NCI-H1417 (cell line): ENCODE results near the gene TRIM22.

Experiments used
- DNase-seq, 3 experiments: peaks; one replicate each; lab custom pipeline; 2025; lab: John Stamatoyannopoulos, UW

TRIM22 gene

DNA sequence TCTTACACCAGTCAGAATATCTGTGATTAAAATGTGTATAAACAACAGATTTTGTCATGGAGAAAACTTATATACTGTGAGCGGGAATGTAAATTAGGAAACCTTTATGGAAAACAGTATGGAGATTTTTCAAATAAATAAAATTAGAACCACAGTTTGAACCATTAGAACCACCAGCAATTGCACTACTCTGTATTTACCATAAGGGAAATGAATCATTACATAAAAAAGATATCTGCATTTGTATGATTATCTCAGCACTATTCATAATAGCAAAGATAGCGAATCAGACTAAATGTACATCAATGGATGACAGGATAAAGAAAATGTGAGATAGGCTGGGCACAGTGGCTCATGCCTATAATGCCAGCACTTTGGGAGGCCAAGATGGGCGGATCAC is 57.0 kb downstream of the TRIM22 start:
- DNase-seq, result no peak

DNA sequence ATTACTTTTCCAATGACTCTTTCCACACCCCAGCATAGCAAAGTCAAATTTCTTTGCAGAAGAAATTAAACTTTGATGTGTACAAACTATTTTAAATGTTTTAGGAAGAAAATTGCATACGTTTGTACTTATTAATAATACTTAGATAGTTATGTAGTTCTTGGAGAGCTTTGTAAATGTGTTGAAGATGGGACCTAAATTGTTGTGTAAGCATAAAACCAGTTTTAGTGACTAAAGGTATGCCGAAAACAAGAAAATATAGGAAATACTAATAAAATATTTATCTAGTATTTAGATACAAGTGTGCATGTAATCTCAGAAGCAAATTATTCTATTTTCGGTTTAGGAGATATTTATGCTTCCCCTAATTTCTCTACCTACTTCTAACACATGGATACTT is 60.2 kb downstream of the TRIM22 start:
- no peak for DNase-seq

DNA sequence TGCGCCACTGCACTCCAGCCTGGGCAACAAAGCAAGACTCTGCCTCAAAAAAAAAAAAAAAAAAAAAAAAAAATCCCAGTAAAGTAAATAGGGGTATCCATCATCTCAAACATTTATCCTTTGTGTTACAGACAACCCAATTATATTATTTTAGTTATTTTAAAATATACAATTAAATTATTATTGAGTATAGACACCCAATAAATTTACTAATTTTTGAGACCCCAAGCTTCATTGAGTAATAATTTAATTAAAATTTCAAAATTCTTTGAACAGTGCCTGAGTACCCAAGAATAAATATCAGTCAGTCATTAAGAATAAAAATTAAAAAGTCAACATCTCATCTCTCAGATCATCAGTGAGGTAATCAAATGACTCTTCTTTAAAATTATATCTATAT is 64.4 kb downstream of the TRIM22 start, which contains the start of gene OR52N4:
OR52N4 (plus strand) TSS at position 301 of the 400 bp plus-strand sequence. CDS start 498 bp downstream, outside the sequence.
- DNase-seq, result no peak
